ENCODE measurements around the gene COP1.
A peak's percentile ranks its signal among the peaks of the same experiment; 100 is the strongest.
"Not testable (repeated sequence)": the region's sequence is repeated elsewhere in the genome, so short reads cannot be mapped to it uniquely, and the experiment has no call there.

COP1 gene

DNA sequence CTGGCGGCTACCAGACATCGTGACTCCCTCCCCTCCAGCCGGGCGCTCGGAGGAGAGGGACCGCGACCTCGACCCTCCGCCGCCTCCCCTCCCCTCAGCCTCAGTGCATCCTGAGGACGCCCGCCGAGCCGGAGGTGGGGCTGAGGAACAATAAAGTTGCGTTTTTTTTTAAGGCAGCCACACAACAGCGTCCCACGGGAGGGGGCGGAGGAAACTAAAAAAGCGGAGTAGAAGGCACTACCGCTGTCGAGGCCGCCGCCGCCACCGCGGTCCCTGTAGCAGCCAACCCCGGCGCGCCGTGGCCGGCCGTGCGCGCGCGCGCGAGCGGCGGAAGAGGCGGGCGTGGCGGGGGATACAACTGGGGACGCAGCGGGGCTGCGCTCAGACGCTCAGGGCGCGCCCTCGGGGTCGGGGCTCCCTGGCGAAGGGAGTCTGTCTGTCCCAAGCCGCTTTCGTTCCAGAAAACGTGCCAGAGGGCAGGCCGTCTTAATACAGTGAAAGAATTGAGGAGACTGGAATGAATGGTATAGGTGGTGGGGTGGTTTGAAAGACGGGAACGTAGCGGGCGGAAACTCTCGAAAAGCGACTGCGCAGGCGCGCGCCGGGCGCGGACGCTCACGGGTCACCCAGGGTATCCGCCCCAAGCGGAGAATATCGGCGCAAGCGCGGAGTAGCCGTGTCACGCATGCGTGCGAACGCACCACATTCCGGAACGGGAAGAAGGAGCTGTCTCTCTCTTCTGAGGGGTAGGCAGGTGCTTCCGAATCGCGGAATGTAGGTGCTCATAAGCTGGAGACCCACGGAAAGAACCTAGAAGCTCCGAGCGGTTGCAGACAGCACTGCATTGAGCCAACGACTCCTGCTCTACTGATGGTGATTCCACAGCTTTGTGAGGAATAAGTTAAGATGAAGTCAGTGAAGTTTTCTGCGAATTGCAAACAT is at the start of gene COP1:
Gene COP1, minus strand, starts transcription at position 326 of the 942 bp plus-strand sequence. Its CDS starts 308 bp downstream, at position 18.
- DNase-seq = peak; percentile 91

DNA sequence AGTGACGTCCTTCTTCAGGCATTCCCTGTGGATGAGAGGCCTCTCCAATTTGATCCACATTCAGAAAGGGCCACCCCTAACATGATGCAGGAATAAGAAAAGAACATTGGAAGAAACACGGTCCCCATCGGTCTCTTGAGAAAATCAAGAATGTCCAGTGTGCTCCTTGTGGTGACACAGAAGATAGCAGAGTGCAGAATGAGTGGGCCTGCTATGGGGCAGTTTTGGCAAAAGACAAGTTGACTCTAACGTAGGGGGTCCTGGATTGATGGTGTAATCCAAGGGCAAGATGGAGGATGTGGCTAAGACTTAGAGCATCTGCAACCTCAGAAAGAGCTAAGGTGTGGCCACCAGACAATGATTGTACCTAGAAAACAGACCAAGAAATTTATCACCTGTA is 45.1 kb upstream of the COP1 start:
- DNase-seq = no peak

DNA sequence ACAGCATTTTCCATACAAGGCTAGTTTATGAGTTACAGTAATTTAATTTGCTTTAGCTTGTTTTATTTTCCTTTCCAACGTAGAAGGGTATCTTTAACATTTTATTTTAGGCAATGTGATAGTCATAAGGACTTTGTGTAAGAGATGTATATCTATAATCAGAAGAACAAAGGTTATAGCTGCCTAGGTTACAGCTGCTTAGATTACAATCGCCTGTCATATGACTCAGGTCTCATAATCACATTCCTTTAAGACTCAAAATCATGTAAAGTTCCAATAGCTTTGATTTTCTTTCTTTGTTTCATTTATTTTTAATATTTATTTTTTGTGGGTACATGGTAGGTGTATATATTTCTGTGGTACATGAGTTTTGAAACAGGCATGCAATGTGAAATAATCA is 37.8 kb upstream of the COP1 start:
- no peak for DNase-seq

DNA sequence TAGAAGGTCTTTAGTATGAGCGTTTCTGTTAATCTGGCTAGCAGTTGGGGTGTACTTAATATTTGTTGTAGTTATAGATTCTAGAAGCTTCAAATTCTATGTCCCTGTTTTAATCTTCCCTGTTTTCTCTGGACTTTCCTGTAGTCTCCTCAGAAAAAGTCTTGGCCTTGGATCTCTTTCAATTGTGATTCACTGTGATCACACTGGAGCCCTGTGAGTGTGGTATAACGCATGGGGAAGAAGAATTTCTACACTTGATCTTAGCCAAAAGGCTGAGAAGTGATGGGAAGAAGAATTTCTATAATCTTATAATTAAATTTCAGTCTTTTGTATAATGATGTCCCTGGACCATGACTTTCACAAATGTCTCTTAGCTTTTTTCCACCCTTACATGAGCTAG is 36.7 kb upstream of the COP1 start:
- DNase-seq = no peak

DNA sequence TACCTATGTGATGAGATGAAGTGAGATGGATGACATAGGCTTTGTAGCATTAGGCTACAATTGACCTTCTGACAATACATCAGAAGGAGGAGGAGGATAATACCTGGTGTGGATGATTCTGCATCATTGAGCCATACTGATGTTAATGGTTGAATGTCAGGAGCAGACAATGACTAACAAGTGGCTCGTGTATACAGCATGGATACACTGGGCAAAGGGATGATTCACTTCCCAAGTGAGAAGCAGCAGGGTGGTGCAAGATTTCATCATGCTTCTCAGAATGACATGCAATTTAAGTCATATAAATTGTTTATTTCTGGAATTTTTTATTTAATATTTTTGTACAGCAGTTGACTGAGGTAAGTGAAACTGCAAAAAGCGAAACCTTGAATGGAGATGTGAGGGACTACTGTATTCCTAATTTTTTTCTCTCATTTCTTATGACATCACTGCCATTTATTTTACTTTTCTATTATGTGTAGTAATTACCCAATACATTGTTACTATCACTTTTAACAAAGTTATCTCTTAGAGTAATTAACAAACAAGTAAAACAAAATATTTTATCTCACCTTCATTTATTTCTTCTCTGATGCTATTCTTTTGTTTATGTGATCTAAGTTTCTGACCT is 34.4 kb upstream of the COP1 start:
- DNase-seq = no peak

DNA sequence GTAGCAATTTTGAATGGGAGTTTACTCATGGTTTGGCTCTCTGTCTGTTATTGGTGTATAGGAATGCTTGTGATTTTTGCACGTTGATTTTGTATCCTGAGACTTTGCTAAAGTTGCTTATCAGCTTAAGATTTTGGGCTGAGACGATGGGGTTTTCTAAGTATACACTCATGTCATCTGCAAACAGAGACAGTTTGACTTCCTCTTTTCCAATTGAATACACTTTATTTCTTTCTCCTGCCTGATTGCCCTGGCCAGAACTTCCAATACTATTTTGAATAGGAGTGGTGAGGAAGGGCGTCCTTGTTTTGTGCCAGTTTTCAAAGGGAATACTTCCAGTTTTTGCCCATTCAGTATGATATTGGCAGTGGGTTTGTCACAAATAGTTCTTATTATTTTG is 26.6 kb upstream of the COP1 start:
- not testable (repeated sequence) for DNase-seq

DNA sequence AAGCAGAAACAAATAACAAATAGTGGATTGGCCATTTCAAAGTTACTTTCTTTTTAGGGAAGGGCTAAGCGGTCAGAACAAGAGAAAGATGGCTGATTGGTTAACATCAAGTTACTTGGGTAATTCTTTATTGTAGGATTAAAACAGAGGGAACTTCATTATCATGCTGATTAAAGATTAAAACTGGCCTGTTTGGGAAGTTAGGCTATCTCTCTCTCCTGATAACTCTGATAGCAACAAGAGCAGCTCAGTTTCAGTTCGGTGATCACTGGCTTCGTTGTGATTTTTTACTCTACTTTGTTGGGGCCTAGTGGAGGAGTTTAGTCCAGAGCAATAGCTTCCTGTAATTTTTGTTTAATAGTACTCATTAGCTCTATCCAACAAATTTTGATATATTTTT is 20.5 kb upstream of the COP1 start:
- no peak for DNase-seq

DNA sequence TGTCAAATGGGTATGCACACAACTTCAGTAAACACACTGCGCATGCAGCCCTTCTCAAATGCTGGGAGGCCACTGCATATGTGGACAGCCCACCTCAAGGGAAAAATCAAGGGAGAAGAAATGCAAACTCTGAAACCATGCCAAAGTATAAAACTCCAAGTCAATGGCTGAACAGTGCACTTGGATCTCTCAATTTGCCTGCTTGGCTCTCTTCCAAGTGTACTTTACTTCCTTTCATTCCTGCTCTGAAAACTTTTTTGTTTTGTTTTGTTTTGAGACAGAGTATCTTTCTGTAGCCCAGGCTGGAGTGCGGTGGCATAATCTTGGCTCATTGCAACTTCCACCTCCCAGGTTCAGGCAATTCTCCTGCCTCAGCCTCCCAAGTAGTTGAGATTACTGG is 18.8 kb upstream of the COP1 start:
- no peak for DNase-seq

DNA sequence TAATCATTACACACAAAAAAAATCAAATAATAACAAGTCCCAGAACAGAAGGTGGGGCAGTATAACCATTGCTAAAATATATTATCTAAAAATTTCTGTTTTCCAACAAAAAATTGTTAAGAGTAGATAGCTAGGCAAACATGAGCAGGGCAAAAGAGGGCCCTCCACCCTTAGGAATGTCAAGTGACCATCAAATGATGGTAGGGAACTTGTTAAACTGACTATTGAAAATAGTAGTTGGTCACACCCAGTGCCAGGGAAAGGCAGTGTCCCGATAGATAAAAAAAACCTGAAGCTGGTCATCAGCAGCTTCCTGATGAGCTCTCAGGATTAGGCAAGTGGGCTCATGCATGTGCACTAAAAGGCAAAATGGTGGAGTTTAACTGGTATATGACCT is 18.4 kb upstream of the COP1 start:
- no peak for DNase-seq

DNA sequence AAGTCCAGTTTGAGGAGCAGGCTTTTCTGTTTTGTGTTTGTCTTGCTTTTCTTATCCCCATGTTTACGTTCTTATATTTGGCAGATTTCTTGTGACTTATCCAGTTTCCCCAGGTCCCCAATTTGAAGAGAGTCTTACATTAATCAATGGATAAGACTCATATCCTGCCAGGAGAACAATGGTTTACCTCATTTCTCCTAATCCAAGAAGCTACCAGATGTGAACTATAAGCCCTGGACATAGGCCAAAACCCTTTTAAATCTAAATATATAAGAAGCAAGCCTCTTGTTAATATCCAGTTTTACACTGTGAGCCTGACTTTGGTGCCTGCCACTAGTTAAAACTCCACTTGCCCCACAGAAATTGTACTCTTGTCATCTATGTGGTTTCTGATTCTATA is 15.1 kb upstream of the COP1 start:
- no peak for DNase-seq

DNA sequence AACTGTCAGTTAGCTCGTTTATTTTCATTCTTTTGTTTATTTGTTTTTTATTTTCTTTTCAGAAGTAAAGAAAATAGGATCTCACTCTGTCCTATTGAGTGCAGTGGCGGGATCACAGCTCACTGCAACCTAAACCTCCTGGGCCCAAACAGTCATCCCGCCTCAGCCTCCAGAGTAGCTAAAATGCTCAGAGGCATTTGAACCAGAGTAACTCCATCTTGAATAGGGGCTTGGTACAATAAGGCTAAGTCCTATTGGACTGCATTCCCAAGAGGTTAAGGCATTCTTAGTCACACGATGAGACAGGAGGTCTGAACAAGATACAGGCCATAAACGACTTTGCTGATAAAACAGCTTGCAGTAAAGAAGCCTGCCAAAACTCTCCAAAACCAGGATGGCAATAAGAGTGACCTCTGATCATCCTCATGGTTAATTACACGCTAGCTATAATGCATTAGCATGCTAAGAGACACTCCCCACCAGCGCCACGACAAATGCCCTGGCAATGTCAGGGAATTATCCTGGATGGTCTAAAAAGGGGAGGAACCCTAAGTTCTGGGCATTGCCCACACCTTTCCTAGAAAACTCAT is 13.1 kb upstream of the COP1 start:
- no peak for DNase-seq

DNA sequence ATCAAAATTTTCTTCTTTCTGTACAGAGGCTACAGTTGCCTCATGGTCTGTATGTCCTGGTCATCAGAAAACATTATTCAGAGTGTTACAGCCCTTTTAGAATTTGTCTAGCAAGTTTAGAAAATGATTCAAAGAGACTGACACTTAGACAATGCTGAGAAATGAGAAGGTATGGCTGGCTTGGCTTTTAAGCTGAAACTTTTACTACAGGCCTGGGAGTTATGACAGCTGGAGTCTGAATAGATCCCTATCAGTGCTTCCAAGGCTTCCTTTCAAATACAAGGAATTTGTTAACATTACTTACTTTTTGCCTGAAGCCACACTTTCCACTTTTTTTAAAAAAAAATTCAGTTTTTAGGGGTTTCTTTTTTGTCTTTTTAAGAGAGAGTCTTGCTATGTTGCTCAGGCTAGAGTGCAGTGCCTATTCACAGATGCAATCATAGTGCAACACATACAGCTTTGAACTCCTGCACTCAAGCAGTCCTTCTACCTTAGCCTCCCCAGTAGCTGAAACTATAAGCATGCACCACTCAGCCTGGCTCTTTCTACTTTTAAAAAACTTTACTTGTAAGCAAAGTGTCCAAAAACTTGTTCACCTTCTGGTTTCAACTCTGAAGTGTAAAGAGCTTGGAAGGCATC is 10.5 kb upstream of the COP1 start:
- no peak for DNase-seq

DNA sequence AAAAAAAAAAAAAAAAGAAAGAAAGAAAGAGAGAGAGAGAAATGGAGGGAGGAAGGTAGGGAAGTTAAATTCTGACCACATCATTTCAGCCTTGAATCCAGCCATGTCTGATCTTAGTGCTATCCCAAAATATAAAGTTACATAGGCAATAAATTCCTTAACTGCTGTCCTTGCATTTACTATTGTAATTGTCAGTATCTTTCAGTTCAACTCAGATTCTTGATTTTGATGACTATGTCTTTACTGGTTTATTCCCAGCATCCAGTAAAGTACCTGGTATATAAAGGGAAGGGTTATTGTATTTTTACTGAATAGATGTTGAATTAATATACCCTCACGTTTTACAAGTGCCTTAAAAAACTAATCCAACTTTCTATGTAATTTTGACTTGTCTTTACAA is 8.9 kb upstream of the COP1 start:
- no peak for DNase-seq

DNA sequence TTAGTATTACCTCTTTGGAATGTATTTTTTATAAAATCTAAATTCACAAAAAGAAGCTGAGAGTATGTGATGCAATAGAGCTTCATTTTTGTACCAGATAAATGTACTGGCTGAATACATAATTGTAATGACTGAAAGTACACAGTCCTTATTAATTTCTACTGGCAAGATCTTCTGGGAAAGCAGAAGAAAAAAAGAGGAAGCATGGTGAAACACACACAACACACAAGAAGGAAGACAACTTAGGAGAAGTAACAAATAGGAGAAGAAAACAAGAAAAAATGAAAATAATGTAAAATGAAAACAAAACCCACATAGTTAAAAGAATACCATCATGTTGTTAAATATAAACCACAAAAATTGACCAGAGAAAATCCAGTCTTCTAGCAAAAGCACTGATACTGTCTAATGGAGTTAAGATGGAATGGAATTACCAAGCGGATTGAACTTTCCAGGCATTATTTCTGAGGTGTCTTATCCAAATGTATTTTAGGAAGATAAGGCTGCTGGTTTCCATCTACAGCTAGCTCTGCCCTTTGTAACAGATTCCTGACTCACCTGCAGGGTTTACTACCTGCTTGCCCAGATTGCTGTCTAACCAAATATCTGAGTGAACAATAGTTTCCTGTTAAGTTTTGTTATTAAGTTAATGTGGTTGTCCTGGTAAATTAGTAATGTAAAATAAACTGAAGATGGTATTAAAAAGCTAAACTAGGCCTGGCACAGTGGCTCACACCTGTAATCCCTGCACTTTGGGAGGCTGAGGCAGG is 4.5 kb upstream of the COP1 start:
- DNase-seq = no peak

DNA sequence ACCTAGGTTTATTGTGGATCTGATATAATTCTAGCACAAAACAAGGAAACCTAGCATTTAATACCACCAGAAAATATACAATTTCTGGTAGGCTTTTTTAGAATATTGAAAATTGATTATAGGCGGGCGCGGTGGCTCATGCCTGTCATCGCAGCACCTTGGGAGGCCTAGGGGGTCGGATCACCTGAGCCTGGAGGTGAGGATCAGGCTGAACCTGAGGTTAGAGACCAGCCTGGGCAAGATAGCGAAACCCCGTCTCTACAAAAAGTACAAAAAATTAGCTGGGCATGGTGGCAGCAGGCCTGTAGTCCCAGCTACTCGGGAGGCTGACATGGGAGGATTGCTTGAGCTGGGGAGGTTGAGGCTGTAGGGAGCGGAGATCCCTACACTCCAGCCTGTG is 948 bp upstream of the COP1 start:
- DNase-seq = no peak

DNA sequence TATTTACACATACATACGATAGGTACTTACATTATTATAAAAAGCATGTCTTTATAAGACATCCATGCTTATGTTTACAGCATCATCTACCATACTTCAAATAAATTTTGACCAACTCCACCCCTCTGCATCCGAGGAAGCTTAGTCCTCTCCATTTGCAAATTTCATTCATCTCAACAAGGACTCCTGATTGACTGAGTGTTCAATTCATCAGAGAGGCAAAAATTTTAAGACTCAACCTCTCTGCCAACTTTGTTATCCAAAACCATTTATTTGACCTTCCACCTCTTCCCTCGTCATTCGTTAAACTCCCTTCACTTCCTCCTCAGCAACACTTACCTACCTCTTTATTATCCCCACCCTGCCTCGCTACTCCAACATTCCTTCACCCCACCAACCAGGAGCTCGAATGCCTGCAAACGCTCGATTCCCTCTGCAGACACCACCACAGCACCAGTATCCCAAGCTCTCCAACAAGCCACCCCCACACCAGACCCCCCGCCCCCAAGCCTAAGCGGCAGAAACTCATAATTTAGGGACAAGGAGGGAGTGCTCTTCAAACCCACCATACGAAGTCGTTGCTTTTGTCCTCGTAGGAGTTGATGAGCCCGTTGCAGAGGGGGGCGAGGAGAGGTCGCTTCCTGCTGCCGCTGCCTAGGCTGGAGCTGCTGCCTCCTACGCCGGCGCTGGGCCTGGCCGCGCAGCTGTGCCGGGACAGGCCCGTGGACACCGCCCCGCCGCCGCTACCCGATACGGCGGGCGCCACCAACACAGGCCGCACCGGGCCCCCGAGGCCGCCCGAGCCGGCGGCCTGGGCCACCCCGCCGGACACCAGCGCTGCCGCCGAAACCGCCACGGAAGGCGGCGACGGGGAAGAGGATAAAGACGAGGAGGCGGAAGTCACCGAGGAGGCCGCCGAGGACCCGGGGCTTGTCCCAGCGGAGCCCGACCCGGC is 803 bp downstream of the COP1 start:
- no peak for DNase-seq

DNA sequence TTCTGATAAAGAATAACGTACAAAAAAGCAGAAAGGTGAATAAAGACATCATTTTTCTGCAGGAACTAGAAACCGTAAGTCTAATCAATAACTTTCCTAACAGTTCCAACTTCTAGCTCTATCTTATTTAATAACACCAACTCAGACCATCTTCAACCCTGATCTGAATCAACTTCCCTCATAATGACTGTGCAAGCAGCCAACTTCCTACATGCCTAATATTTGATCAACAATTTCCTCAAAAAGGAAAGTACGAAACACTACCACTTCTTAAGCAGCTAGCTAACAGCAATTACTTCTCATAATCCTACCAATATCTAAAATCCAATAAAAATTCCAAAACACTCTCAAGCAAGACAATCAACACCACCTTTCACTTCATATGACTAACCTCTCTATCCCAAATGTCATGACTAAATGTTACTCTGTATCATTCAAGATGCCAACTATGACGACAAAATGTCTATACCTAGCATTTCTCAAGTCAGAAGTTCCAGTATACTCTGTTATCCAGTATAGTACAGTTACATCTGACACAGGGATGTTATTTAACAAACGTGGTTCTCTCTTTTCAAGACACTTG is 1.7 kb downstream of the COP1 start:
- DNase-seq = no peak

DNA sequence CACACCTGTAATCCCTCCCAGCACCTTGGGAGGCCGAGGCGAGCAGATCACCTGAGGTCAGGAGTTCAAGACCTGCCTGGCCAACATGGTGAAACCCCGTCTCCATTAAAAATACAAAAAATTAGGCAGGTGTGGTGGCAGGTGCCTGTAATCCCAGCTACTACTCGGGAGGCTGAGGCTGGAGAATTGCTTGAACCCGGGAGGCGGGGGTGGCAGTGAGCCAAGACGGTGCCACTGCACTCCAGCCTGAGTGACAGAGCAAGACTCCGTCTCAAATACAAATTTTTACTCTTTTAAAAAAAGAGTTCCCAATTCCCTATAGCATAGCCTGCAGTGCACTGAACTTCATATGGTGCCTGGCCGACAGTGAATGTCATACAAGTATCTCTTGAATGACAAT is 2.4 kb downstream of the COP1 start:
- DNase-seq = not testable (repeated sequence)

DNA sequence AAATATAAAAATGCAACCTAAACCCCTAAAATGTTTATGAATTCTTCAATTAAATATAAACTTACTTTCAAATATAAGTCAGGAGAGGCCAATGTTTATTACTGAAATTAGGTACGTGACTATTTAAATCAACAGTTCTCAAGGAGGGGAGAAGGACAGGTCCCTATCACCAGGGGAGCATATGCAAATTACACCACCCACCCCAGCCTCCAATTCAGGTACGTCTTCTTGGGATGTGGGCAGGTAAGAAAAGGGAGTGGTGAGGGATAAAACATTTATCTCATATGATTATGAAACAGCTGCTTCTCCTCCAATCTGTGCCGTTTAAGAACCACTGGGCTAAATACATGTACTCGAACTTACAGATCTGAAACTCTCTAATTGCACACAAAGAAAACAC is 3.4 kb downstream of the COP1 start:
- DNase-seq = no peak

DNA sequence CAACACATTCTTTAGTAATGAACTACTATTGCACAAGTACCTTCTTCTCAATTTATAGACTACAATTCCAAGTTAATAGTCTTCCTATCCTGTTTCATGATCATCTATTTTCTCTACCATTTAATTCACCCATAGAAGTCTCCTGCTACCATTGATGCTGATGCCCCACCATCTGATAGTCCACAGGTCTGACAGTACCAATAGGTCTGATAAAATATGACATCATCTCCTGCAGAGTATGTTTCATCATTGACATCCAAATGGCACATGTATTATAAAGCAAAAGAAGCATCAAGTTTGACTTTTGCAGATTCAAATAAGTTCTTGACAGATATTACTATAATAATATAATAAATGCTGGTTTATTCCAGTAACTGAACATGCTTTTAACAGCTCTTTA is 5.5 kb downstream of the COP1 start:
- no peak for DNase-seq

DNA sequence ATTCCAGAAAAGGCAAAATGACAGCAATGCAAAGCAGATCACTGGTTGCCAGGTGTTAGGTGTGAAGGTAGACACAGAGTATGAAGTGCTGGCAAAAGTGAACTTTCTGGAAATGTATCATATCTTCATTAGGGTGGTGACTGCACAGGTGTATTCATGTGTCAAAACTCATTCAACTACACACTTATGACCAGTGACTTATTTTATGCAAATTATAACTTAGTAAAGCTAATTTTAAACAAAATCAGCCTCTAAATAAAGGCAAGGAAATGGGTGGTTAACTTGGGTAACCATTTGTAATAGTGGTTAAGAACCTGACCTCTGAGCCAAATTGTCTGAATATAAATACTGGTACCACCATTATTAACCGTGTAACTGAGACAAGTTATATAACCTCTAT is 7.4 kb downstream of the COP1 start:
- DNase-seq = no peak
